ENCODE results near the gene LRMDA. TPM values are rescaled to one million over a fixed set of nuclear protein-coding genes. Genes with fewer than 3 reads are reported as not detected.

The LRMDA gene
- total RNA-seq, 1 donor from 2014 or later: 0.96 TPM

DNA sequence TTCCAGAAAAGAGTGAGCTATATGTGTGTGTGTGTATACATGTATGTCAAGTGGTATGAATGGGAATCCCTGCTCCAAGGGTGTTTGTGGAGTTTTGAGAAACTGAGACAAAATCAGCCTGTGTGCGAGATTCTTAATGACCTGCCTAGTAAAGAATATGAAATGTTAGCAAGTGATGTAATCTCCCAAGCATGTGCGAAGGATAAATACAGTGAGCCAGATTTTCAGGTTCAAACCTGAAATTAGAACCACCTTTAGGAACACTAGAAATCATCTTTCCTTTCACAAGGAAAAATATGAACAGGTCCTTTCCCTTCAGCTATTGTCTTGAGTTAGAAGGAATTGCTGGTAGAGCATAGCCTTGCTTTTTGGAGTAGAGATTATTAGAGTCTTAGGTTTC is 457.6 kb downstream of the LRMDA start:
- intact Hi-C loops (cut with DNase I): no loop called here
- no peaks in the 10 kb centered on the region for H3K4me1 ChIP-seq
- H3K27me3 ChIP-seq: no peaks in the 10 kb centered on the region
- no peak overlapping the region for H3K27ac ChIP-seq
- TF ChIP-seq, protein P1, sequence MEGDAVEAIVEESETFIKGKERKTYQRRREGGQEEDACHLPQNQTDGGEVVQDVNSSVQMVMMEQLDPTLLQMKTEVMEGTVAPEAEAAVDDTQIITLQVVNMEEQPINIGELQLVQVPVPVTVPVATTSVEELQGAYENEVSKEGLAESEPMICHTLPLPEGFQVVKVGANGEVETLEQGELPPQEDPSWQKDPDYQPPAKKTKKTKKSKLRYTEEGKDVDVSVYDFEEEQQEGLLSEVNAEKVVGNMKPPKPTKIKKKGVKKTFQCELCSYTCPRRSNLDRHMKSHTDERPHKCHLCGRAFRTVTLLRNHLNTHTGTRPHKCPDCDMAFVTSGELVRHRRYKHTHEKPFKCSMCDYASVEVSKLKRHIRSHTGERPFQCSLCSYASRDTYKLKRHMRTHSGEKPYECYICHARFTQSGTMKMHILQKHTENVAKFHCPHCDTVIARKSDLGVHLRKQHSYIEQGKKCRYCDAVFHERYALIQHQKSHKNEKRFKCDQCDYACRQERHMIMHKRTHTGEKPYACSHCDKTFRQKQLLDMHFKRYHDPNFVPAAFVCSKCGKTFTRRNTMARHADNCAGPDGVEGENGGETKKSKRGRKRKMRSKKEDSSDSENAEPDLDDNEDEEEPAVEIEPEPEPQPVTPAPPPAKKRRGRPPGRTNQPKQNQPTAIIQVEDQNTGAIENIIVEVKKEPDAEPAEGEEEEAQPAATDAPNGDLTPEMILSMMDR (IDR thresholded peaks at IDR 0.05): no peak
- no peaks in the 10 kb centered on the region for H3K36me3 ChIP-seq
- H3K4me3 ChIP-seq: no peak overlapping the region
- no peaks in the 10 kb centered on the region for H3K9me3 ChIP-seq
- DNase-seq (ENCODE audit: low spot score in 2 of 2): no peak

DNA sequence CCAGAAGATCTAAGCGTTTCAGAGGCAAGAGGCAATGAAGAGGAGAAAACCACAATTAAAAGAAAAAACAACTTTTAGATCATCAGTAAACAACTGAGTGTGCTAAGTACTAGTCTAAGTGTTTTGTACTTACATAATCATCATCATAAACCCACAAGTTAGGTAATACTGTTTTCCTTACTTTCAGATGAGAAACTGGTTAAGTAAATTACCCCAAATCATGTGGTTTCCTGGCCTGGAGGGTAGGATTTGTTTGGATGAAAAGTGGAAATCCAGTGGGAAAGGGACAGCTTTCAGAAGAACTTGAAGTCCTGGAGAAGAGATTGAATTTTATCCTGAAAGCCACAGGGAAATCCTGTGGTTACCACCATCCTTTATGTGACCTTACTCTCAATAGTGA is 463.3 kb downstream of the LRMDA start:
- Histone ChIP-seq H3K4me3 (no peak overlapping the region), H3K27me3 (no peaks in the 10 kb centered on the region), H3K4me1 (no peaks in the 10 kb centered on the region), H3K36me3 (no peaks in the 10 kb centered on the region), H3K9me3 (no peaks in the 10 kb centered on the region), H3K27ac (no peak overlapping the region)
- intact Hi-C loops (cut with DNase I): no loop called here
- TF ChIP-seq, protein P1 (IDR thresholded peaks at IDR 0.05): no peak
- no peak for DNase-seq (ENCODE audit: low spot score in 2 of 2)

DNA sequence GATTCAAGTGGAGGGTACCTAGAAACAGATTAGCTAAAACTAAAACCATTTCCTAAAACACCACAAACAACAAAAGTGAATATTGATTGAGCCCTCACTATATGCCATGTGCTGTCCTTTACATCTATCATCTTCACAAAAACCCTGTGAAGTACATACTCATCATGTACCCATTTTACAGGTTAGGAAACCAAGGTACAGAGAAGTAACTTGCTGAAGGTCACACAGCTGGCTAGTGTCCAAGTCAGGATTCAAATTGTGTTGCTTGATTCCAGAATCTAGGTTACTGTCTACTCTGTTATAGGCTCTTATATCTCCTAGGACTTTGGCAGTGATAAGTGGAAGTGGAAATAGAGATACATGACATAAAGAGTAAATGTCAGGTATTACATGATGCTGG is 463.8 kb downstream of the LRMDA start:
- no peaks in the 10 kb centered on the region for H3K9me3 ChIP-seq
- no peak overlapping the region for H3K4me3 ChIP-seq
- no peak overlapping the region for H3K27ac ChIP-seq
- no peaks in the 10 kb centered on the region for H3K27me3 ChIP-seq
- H3K36me3 ChIP-seq: no peaks in the 10 kb centered on the region
- intact Hi-C loops (cut with DNase I): no loop called here
- no peak for DNase-seq (ENCODE audit: low spot score in 2 of 2)
- H3K4me1 ChIP-seq: no peaks in the 10 kb centered on the region
- TF ChIP-seq, protein P1 (IDR thresholded peaks at IDR 0.05): no peak

DNA sequence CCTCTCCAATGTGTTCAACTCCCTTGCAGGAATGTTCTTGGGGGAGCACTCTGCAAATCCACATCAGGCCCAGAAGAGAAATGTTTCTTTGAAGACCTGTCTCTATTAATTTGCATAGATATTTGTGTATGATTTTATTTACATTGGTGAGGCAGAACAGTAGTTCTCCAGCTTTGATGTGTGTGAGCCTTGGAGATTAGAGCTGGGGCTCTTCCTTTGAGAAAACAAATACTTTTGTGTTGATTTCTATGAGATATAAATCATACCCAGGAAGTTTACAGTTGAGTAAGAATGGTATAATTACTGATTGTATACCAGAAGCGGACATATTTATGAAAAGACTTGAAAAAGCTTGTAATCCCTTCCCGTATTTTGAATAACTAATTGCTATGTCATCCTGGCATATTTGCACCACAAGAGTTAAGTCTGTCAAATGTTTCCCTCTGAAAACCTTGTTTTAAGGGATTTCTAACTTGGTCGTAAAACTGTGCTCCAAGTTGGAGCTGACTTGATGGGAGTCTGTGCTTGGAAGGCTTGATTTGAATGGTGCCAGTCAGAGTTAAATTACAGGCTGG is 468.5 kb downstream of the LRMDA start:
- TF ChIP-seq, protein P1 (IDR thresholded peaks at IDR 0.05): no peak
- H3K27ac ChIP-seq: no peak overlapping the region
- intact Hi-C loops (cut with DNase I): no loop called here

DNA sequence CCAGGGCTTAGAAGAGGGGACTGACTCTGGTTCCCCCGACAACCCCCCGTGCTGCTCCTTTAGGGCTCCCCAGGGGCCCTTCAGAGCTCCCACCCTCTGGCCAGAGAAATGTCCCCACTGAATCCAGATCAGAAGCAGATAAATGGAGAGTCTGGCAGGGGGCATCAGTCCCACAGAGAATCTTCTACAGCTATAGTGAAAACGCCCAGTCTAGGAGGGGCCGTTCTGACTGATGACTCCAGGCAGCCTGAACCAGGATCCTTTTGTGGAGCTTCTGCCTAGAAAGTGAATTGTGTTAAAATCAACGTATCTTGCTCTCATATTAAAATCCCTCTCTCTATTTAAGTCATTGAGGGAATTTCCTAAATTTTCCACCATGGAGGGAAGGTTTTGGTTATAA is 471.4 kb downstream of the LRMDA start:
- TF ChIP-seq, protein P1 (IDR thresholded peaks at IDR 0.05): no peak
- Histone ChIP-seq H3K4me1 (no peaks in the 10 kb centered on the region), H3K27me3 (no peaks in the 10 kb centered on the region), H3K9me3 (no peaks in the 10 kb centered on the region), H3K4me3 (no peak overlapping the region), H3K36me3 (no peaks in the 10 kb centered on the region), H3K27ac (no peak overlapping the region)
- intact Hi-C loops (cut with DNase I): no loop called here
- no peak for DNase-seq (ENCODE audit: low spot score in 2 of 2)

More for the DNA sequence above, 468.5 kb downstream of the LRMDA start:
- H3K4me1 ChIP-seq: no peaks in the 10 kb centered on the region
- H3K4me3 ChIP-seq: no peak overlapping the region
- no peaks in the 10 kb centered on the region for H3K27me3 ChIP-seq
- no peaks in the 10 kb centered on the region for H3K36me3 ChIP-seq
- no peaks in the 10 kb centered on the region for H3K9me3 ChIP-seq
- no peak for DNase-seq (ENCODE audit: low spot score in 2 of 2)

Data from ascending aorta (tissue), 2 donors.